Tibial nerve (tissue), 4 donors: ENCODE results near the gene C10orf71. TPM values are rescaled to one million over a fixed set of nuclear protein-coding genes. Genes with fewer than 3 reads are reported as not detected.

Source experiments
- DNase-seq, 2 donors: peaks; one replicate each; pipeline ENCODE4 v3.0.0-alpha.2; 2019; ENCODE audit warnings: low spot score in 2 of 2
- H3K27ac ChIP-seq, 4 donors: fragments of 200-600 bp; sonication (generic) in 3 of 4; one replicate each; pipeline ENCODE4 v1.5.1; 2017 to 2019; ENCODE audit warnings: mild to moderate bottlenecking in 1 of 4
- H3K27me3 ChIP-seq, 2 donors: fragments of 200-600 bp; sonication (generic) in 1 of 2; one replicate each; pipeline versions ENCODE4 v1.5.1 to v1.6.0; 2017 to 2019
- H3K36me3 ChIP-seq, 3 donors: fragments of 200-600 bp; sonication (generic); one replicate each; pipeline ENCODE4 v1.5.1; 2018 to 2019
- H3K4me1 ChIP-seq, 4 donors: fragments of 200-600 bp; sonication (generic) in 3 of 4; one replicate each; pipeline ENCODE4 v1.5.1; 2017 to 2019
- H3K4me3 ChIP-seq, 4 donors: fragments of 200-600 bp; sonication (generic) in 3 of 4; one replicate each; pipeline ENCODE4 v1.5.1; 2017 to 2019; ENCODE audit warnings: mild to moderate bottlenecking in 1 of 4, moderate library complexity in 1 of 4
- H3K9me3 ChIP-seq, 4 donors: fragments of 200-600 bp; sonication (generic) in 3 of 4; one replicate each; pipeline ENCODE4 v1.5.1; 2017 to 2019
- EP300 ChIP-seq, 2 donors: sonication (generic); formaldehyde crosslinking; IDR thresholded peaks; one replicate each; pipeline ENCODE4 v1.6.1; 2017; ENCODE audit warnings: antibody characterized with exemption in 2 of 2, mild to moderate bottlenecking in 1 of 2
- POLR2A ChIP-seq, 2 donors: fragments of 450-650 bp; IDR thresholded peaks; one replicate each; pipeline ENCODE4 v1.6.1; 2017; ENCODE audit warnings: antibody characterized with exemption in 2 of 2, mild to moderate bottlenecking in 2 of 2, moderate library complexity in 2 of 2
- WGBS, 2 donors: methylation state at CpG; one replicate each; pipeline ENCODE4 v1.1.5; 2018; 5-methylcytosine and 5-hydroxymethylcytosine counted together
- total RNA-seq, 4 donors: library from RNA; depleted of rRNA; stranded (reverse); fragments of >200 nt; gene quantifications; one replicate each; pipeline ENCODE4 v1.1.0, GENCODE V29; 2016
- TF ChIP-seq, protein P1 (sequence below), 5 experiments: fragments of 200-600 bp in 3 of 5; fragments of 450-650 bp in 2 of 5; sonication (generic) in 3 of 5; IDR thresholded peaks; one replicate each; pipeline ENCODE4 v1.5.1; 2016 to 2019; ENCODE audit warnings: antibody characterized with exemption in 5 of 5, mild to moderate bottlenecking in 3 of 5, moderate library complexity in 2 of 5

Gene C10orf71
- total RNA-seq, 4 donors from 2014 or later, result 0.22 TPM; not detected in 3

- WGBS, 2 donors, result 88 to 92% methylated on average over 4 of the region's 4 CpGs
- H3K27me3 ChIP-seq, result no peaks in the 10 kb centered on the region
- H3K27ac ChIP-seq, result no peak overlapping the region
- H3K4me3 ChIP-seq, result no peak overlapping the region
- peaks cover 0 to 34% (median 0%) of the 10 kb centered on the region in 4 donors for H3K9me3 ChIP-seq
- no peaks in the 10 kb centered on the region for H3K36me3 ChIP-seq
- no peaks in the 10 kb centered on the region for H3K4me1 ChIP-seq
- TF ChIP-seq POLR2A (IDR thresholded peaks at IDR 0.05), result no peak
- TF ChIP-seq EP300 (IDR thresholded peaks at IDR 0.05), result no peak
- TF ChIP-seq, protein P1, sequence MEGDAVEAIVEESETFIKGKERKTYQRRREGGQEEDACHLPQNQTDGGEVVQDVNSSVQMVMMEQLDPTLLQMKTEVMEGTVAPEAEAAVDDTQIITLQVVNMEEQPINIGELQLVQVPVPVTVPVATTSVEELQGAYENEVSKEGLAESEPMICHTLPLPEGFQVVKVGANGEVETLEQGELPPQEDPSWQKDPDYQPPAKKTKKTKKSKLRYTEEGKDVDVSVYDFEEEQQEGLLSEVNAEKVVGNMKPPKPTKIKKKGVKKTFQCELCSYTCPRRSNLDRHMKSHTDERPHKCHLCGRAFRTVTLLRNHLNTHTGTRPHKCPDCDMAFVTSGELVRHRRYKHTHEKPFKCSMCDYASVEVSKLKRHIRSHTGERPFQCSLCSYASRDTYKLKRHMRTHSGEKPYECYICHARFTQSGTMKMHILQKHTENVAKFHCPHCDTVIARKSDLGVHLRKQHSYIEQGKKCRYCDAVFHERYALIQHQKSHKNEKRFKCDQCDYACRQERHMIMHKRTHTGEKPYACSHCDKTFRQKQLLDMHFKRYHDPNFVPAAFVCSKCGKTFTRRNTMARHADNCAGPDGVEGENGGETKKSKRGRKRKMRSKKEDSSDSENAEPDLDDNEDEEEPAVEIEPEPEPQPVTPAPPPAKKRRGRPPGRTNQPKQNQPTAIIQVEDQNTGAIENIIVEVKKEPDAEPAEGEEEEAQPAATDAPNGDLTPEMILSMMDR (IDR thresholded peaks at IDR 0.05), result no peak
- no peak for DNase-seq
Measured at GRCh38 chr10:49349390-49349789, 50.4 kb downstream of the C10orf71 start.

DNA sequence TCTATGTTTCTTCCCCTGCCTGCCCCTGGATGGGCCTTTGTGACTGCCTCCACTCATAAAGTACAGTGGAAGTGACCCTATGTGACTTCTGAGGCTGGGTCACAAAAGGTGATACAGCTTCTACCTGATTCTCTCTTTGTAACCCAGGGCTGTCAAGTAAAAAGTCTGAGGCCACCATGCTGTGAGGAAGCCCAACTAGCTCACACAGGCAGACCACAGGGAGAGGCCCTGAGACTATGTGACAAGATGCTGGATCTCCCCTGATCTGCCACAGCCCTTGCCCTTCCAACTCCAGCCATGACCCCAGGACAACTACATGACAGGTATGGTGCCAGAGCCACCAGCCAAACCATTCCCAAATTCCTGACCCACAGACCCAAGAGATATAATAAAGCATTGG lies 51.2 kb downstream of the C10orf71 start:
- Histone ChIP-seq H3K4me1 (no peaks in the 10 kb centered on the region), H3K27ac (no peak overlapping the region), H3K9me3 (peaks cover 0 to 34% (median 0%) of the 10 kb centered on the region in 4 donors), H3K36me3 (no peaks in the 10 kb centered on the region), H3K4me3 (no peak overlapping the region), H3K27me3 (no peaks in the 10 kb centered on the region)
- no peak for TF ChIP-seq POLR2A (IDR thresholded peaks at IDR 0.05)
- no peak for TF ChIP-seq EP300 (IDR thresholded peaks at IDR 0.05)
- TF ChIP-seq, protein P1 (IDR thresholded peaks at IDR 0.05), result no peak
- no peak for DNase-seq

DNA sequence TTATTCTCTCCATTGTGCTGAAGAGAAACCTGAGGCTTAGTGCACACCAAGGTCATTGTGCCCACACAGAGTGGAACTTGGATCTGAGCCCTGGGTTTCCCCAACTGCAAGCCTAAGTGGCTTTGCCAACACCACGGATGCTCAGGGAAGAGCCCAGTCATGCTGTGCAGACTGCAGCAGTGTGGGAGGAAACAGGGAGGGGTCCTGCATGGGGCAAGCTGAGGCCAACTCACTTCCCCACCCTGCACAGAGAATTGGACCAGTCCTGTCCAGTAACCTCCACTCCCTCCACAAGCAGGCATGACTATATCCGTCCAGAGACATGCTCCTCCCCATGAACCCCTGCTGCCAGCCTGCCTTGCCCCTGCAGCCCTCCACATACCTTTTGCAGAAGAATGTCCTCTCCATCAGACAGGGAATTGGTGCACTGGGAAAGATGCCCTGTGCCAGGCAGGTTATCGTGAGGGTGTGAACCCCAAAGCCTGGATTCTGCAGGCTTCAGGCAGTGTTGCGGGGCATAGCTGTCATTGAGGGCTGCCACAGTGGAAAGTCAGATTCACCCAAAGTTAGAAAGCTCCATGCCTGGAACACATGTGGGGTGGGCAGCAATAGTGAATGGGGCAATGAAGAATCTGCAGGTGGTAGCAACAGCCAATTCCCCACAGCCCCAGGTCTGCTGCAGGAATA lies 52.0 kb downstream of the C10orf71 start:
- H3K4me1 ChIP-seq, result no peaks in the 10 kb centered on the region
- H3K27ac ChIP-seq, result no peak overlapping the region
- TF ChIP-seq, protein P1 (IDR thresholded peaks at IDR 0.05), result no peak
- TF ChIP-seq EP300 (IDR thresholded peaks at IDR 0.05) (no peak), POLR2A (IDR thresholded peaks at IDR 0.05) (no peak)
- 85 to 87% methylated on average over 3 to 4 of the region's 4 CpGs for whole genome bisulfite sequencing, 2 donors
- no peaks in the 10 kb centered on the region for H3K27me3 ChIP-seq
- H3K9me3 ChIP-seq, result peaks cover 0 to 34% (median 0%) of the 10 kb centered on the region in 4 donors
- no peak overlapping the region for H3K4me3 ChIP-seq
- no peak for DNase-seq
- H3K36me3 ChIP-seq, result no peaks in the 10 kb centered on the region

DNA sequence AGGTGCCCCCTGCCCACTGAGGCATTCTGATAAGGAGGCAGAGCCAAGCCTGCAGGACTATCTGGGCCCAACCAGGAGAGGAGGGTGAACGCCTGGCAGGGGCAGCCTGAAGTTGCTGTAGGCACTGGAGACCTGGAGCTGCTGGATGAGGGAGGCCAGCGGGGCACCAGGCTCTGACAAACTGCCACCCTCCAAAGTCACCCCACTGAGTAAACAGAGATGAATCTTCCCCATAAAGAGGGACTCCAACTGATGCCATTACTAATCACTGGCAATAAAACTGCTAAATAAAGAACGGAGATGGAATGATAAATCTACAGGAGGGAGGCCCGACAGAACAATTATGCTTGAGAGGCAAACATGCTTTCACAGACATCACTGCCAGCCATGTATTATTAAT lies 52.7 kb downstream of the C10orf71 start:
- peaks cover 0 to 34% (median 0%) of the 10 kb centered on the region in 4 donors for H3K9me3 ChIP-seq
- 69 to 76% methylated on average over 4 of the region's 4 CpGs for WGBS, 2 donors
- no peak overlapping the region for H3K27ac ChIP-seq
- TF ChIP-seq, protein P1 (IDR thresholded peaks at IDR 0.05), result no peak
- no peak for TF ChIP-seq POLR2A (IDR thresholded peaks at IDR 0.05)
- TF ChIP-seq EP300 (IDR thresholded peaks at IDR 0.05), result no peak
- H3K4me3 ChIP-seq, result no peak overlapping the region
- DNase-seq, result no peak
- H3K4me1 ChIP-seq, result no peaks in the 10 kb centered on the region
- H3K27me3 ChIP-seq, result no peaks in the 10 kb centered on the region
- no peaks in the 10 kb centered on the region for H3K36me3 ChIP-seq

GRCh38 chr10:49352323-49352722 lies 53.4 kb downstream of the C10orf71 start:
- DNase-seq, result no peak
- H3K9me3 ChIP-seq, result peaks cover 0 to 35% (median 0%) of the 10 kb centered on the region in 4 donors
- no peak overlapping the region for H3K27ac ChIP-seq
- TF ChIP-seq POLR2A (IDR thresholded peaks at IDR 0.05), result no peak
- TF ChIP-seq, protein P1 (IDR thresholded peaks at IDR 0.05), result no peak
- no peak for TF ChIP-seq EP300 (IDR thresholded peaks at IDR 0.05)
- WGBS, 2 donors, result 75 to 88% methylated on average over 1 to 2 of the region's 2 CpGs
- no peak overlapping the region for H3K4me3 ChIP-seq
- H3K27me3 ChIP-seq, result no peaks in the 10 kb centered on the region
- no peaks in the 10 kb centered on the region for H3K36me3 ChIP-seq
- H3K4me1 ChIP-seq, result no peaks in the 10 kb centered on the region
